T-helper 1 cell treated with Interleukin-12 subunit alpha and Interleukin-12 subunit beta and Interleukin-4 antibody, amounts not matched to agents 30 μg/mL and 1 μg/mL, for 36 hours (primary cell): ENCODE results near the gene MCCC2.

Source experiments
- H3K27ac Mint-ChIP-seq: one replicate; pipeline ENCODE4 v1.8.0; 2021; ENCODE audit warnings: mild to moderate bottlenecking, mixed read lengths
- H3K27me3 Mint-ChIP-seq: one replicate; pipeline ENCODE4 v1.8.0; 2021; ENCODE audit warnings: low read depth, mixed read lengths
- H3K36me3 Mint-ChIP-seq: one replicate; pipeline ENCODE4 v1.8.0; 2021; ENCODE audit warnings: low read depth, mixed read lengths
- H3K4me1 Mint-ChIP-seq: one replicate; pipeline ENCODE4 v1.8.0; 2021; ENCODE audit warnings: low read depth, mixed read lengths
- H3K4me3 Mint-ChIP-seq: one replicate; pipeline ENCODE4 v1.8.0; 2021; ENCODE audit warnings: mild to moderate bottlenecking, moderate library complexity, mixed read lengths
- H3K9me3 Mint-ChIP-seq: one replicate; pipeline ENCODE4 v1.8.0; 2021; ENCODE audit warnings: mixed read lengths

The MCCC2 gene

GRCh38 chr5:71701407-71701806, 114.3 kb downstream of the MCCC2 start:
- H3K27me3 Mint-ChIP-seq = peaks cover 3% of the 10 kb centered on the region
- no peak overlapping the region for H3K4me3 Mint-ChIP-seq
- no peak overlapping the region for H3K27ac Mint-ChIP-seq
- peaks cover 7% of the 10 kb centered on the region for H3K9me3 Mint-ChIP-seq
- H3K36me3 Mint-ChIP-seq = peaks cover 3% of the 10 kb centered on the region
- H3K4me1 Mint-ChIP-seq = peaks cover 2% of the 10 kb centered on the region

GRCh38 chr5:71703941-71704340, 116.8 kb downstream of the MCCC2 start:
- no peak overlapping the region for H3K4me3 Mint-ChIP-seq
- no peaks in the 10 kb centered on the region for H3K4me1 Mint-ChIP-seq
- H3K36me3 Mint-ChIP-seq = no peaks in the 10 kb centered on the region
- H3K9me3 Mint-ChIP-seq = peaks cover 3% of the 10 kb centered on the region
- no peak overlapping the region for H3K27ac Mint-ChIP-seq
- peaks cover 4% of the 10 kb centered on the region for H3K27me3 Mint-ChIP-seq

GRCh38 chr5:71705421-71705820, 118.3 kb downstream of the MCCC2 start:
- Mint-ChIP-seq H3K36me3 (no peaks in the 10 kb centered on the region), H3K4me3 (no peak overlapping the region), H3K9me3 (no peaks in the 10 kb centered on the region), H3K4me1 (no peaks in the 10 kb centered on the region), H3K27ac (no peak overlapping the region), H3K27me3 (peaks cover 4% of the 10 kb centered on the region)

GRCh38 chr5:71706906-71707305, 119.8 kb downstream of the MCCC2 start:
- Mint-ChIP-seq H3K27ac (no peak overlapping the region), H3K4me1 (no peaks in the 10 kb centered on the region), H3K4me3 (no peak overlapping the region), H3K27me3 (peaks cover 4% of the 10 kb centered on the region), H3K9me3 (no peaks in the 10 kb centered on the region), H3K36me3 (no peaks in the 10 kb centered on the region)
